Neural cell (in vitro differentiated cells): ENCODE results near the gene MAML2. TPM values are rescaled to one million over a fixed set of nuclear protein-coding genes. Genes with fewer than 3 reads are reported as not detected.

Experiments
- H2AFZ ChIP-seq: fragments of 200-600, 300-800 bp; sonication (generic), shearing (Covaris generic); 2 replicates; pipeline ENCODE4 v1.6.0; 2014; ENCODE audit warnings: low read depth, mild to moderate bottlenecking, antibody characterized with exemption, low read length, moderate library complexity
- H3F3A ChIP-seq: fragments of 200-600 bp; shearing (Covaris generic); 2 replicates; pipeline ENCODE4 v1.6.1; 2016; ENCODE audit warnings: mild to moderate bottlenecking, moderate library complexity, mixed read lengths, antibody characterized with exemption, low read length; ENCODE audit not compliant: insufficient read depth, poor library complexity, severe bottlenecking
- H3K27ac ChIP-seq: fragments of 200-600, 300-800 bp; sonication (generic), shearing (Covaris generic); 2 replicates; pipeline ENCODE4 v1.5.1; 2014; ENCODE audit warnings: mild to moderate bottlenecking, low read length, moderate library complexity
- H3K27me3 ChIP-seq: fragments of 300-800, 200-600 bp; sonication (generic), shearing (Covaris generic); 2 replicates; pipeline ENCODE4 v1.6.0; 2014; ENCODE audit warnings: mild to moderate bottlenecking, low read depth, low read length, moderate library complexity; ENCODE audit not compliant: insufficient read depth
- H3K36me3 ChIP-seq: fragments of 300-800, 200-600 bp; sonication (generic), shearing (Covaris generic); 2 replicates; pipeline ENCODE4 v1.5.1; 2014; ENCODE audit warnings: mild to moderate bottlenecking, antibody characterized with exemption, low read length, moderate library complexity; ENCODE audit not compliant: insufficient read depth
- H3K4me2 ChIP-seq: fragments of 300-800, 200-600 bp; sonication (generic), shearing (Covaris generic); 2 replicates; pipeline ENCODE4 v1.6.0; 2014; ENCODE audit warnings: mild to moderate bottlenecking, low read length
- H3K4me3 ChIP-seq: fragments of 300-800, 200-600 bp; sonication (generic), shearing (Covaris generic); 2 replicates; pipeline ENCODE4 v1.5.1; 2014; ENCODE audit warnings: mild to moderate bottlenecking, low read length, moderate library complexity
- H3K79me2 ChIP-seq: fragments of 200-600 bp; shearing (Covaris generic); replicated peaks from 2 replicates; pipeline ENCODE4 v1.6.0; 2014; ENCODE audit warnings: mild to moderate bottlenecking, low read length, moderate library complexity; ENCODE audit not compliant: insufficient read depth
- H3K9ac ChIP-seq: fragments of 300-800, 200-600 bp; sonication (generic), shearing (Covaris generic); 2 replicates; pipeline ENCODE4 v1.6.1; 2016; ENCODE audit warnings: mild to moderate bottlenecking, low read length, mixed read lengths
- H3K9me2 ChIP-seq: fragments of 200-600 bp; shearing (Covaris generic); 2 replicates; pipeline ENCODE4 v1.6.1; 2016; ENCODE audit warnings: mild to moderate bottlenecking, low read length, mixed read lengths; ENCODE audit not compliant: insufficient read depth
- H3K9me3 ChIP-seq: fragments of 200-600, 300-800 bp; sonication (generic), shearing (Covaris generic); 2 replicates; pipeline ENCODE4 v1.6.1; 2016; ENCODE audit warnings: mild to moderate bottlenecking, mixed run types, low read length, moderate library complexity, mixed read lengths
- H4K20me1 ChIP-seq: fragments of 200-600 bp; shearing (Covaris generic); 2 replicates; pipeline ENCODE4 v1.6.1; 2016; ENCODE audit warnings: mild to moderate bottlenecking, mixed run types; ENCODE audit not compliant: insufficient read depth
- EP300 ChIP-seq: fragments of 450-650 bp; conservative IDR thresholded peaks from 2 replicates; pipeline ENCODE4 v1.6.1; 2014; ENCODE audit warnings: antibody characterized with exemption, mild to moderate bottlenecking, moderate library complexity; ENCODE audit not compliant: poor library complexity, severe bottlenecking
- EZH2 ChIP-seq: fragments of 200-600, 300-800 bp; shearing (Covaris generic), sonication (generic); IDR thresholded peaks from 2 replicates; pipeline ENCODE4 v1.6.1; 2014; ENCODE audit warnings: antibody characterized with exemption, low read length, borderline replicate concordance, mild to moderate bottlenecking; ENCODE audit not compliant: insufficient read depth, poor library complexity, severe bottlenecking
- MXI1 ChIP-seq: fragments of 450-650 bp; conservative IDR thresholded peaks from 2 replicates; pipeline ENCODE4 v1.6.1; 2014; ENCODE audit warnings: antibody characterized with exemption, mild to moderate bottlenecking; ENCODE audit not compliant: poor library complexity, severe bottlenecking
- POLR2AphosphoS5 ChIP-seq: IDR thresholded peaks from 2 replicates; pipeline ENCODE4 v1.6.1; 2012
- RAD21 ChIP-seq: fragments of 450-650 bp; conservative IDR thresholded peaks from 2 replicates; pipeline ENCODE4 v1.6.1; 2014; ENCODE audit warnings: antibody characterized with exemption, mild to moderate bottlenecking, moderate library complexity
- REST ChIP-seq: IDR thresholded peaks from 2 replicates; pipeline ENCODE4 v1.6.1; 2012; ENCODE audit warnings: borderline replicate concordance
- SMC3 ChIP-seq: fragments of 450-650 bp; conservative IDR thresholded peaks from 2 replicates; pipeline ENCODE4 v1.6.1; 2014; ENCODE audit warnings: antibody characterized with exemption, mild to moderate bottlenecking, moderate library complexity; ENCODE audit not compliant: poor library complexity
- TAF1 ChIP-seq: IDR thresholded peaks from 2 replicates; pipeline ENCODE4 v1.6.1; 2012; ENCODE audit warnings: low read depth
- polyA plus RNA-seq: library from polyadenylated mRNA; depleted of rRNA; stranded (reverse); fragments of >200 nt; gene quantifications from 2 replicates; pipeline ENCODE4 v1.2.3, GENCODE V29; 2014
- TF ChIP-seq, protein P1 (sequence below): fragments of 450-650 bp; IDR thresholded peaks from 2 replicates; pipeline ENCODE4 v1.5.1; 2014; ENCODE audit warnings: antibody characterized with exemption, mild to moderate bottlenecking, moderate library complexity; ENCODE audit not compliant: poor library complexity, severe bottlenecking

Gene MAML2
- polyA plus RNA-seq, 1 donor from 2014 or later, result 3.6 TPM

DNA sequence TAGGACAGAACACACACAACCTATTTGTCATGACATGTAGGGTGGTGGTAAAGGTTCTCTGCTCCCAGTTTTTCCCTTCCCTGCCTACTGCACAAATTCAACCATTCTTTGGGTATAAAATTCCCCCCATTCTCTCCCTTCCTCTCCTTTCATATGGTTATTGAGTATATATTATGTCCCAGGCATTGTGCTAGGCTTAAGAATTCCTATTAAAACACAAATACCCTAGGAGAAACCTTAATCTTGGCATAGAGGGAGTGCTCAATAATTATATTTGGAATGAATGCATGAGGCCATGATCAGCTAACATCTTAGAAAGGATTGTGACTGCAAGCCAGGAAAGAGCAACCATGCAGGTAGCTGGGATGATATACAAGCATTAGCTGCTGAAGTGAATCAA lies 298.7 kb downstream of the MAML2 start:
- Histone ChIP-seq H3K4me2 (no peak overlapping the region), H3K27me3 (no peaks in the 10 kb centered on the region), H4K20me1 (no peaks in the 10 kb centered on the region), H3K27ac (no peak overlapping the region), H3K9me3 (no peaks in the 10 kb centered on the region), H3K9ac (no peak overlapping the region), H2AFZ (no peak overlapping the region), H3F3A (no peaks in the 10 kb centered on the region), H3K4me3 (no peak overlapping the region), H3K9me2 (no peaks in the 10 kb centered on the region), H3K79me2 (no peaks in the 10 kb centered on the region), H3K36me3 (no peaks in the 10 kb centered on the region)
- TF ChIP-seq RAD21 (no peak), REST (no peak), POLR2AphosphoS5 (no peak), SMC3 (no peak), TAF1 (no peak), MXI1 (no peak), EP300 (no peak), EZH2 (no peak)
- TF ChIP-seq, protein P1, sequence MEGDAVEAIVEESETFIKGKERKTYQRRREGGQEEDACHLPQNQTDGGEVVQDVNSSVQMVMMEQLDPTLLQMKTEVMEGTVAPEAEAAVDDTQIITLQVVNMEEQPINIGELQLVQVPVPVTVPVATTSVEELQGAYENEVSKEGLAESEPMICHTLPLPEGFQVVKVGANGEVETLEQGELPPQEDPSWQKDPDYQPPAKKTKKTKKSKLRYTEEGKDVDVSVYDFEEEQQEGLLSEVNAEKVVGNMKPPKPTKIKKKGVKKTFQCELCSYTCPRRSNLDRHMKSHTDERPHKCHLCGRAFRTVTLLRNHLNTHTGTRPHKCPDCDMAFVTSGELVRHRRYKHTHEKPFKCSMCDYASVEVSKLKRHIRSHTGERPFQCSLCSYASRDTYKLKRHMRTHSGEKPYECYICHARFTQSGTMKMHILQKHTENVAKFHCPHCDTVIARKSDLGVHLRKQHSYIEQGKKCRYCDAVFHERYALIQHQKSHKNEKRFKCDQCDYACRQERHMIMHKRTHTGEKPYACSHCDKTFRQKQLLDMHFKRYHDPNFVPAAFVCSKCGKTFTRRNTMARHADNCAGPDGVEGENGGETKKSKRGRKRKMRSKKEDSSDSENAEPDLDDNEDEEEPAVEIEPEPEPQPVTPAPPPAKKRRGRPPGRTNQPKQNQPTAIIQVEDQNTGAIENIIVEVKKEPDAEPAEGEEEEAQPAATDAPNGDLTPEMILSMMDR, result no peak

- no peak overlapping the region for H3K9ac ChIP-seq
- no peak overlapping the region for H3K4me2 ChIP-seq
- H3K4me3 ChIP-seq, result no peak overlapping the region
- H3K27me3 ChIP-seq, result no peaks in the 10 kb centered on the region
- no peaks in the 10 kb centered on the region for H3F3A ChIP-seq
- no peaks in the 10 kb centered on the region for H4K20me1 ChIP-seq
- no peaks in the 10 kb centered on the region for H3K9me3 ChIP-seq
- H3K36me3 ChIP-seq, result no peaks in the 10 kb centered on the region
- TF ChIP-seq REST (no peak), MXI1 (no peak), SMC3 (no peak), POLR2AphosphoS5 (no peak), RAD21 (no peak), TAF1 (no peak)
- H3K27ac ChIP-seq, result no peak overlapping the region
- no peaks in the 10 kb centered on the region for H3K9me2 ChIP-seq
- no peak overlapping the region for H2AFZ ChIP-seq
- no peaks in the 10 kb centered on the region for H3K79me2 ChIP-seq
Measured at GRCh38 chr11:96043291-96043690, 299.7 kb downstream of the MAML2 start.
